GM12801 (cell line): ENCODE results near the gene C4orf51.

Source experiments
- TF ChIP-seq, protein P1 (sequence below): IDR thresholded peaks from one replicate; pipeline ENCODE4 v1.5.1; 2011; ENCODE audit warnings: control low read depth; ENCODE audit not compliant: insufficient read length; ENCODE audit errors: extremely low read depth

The C4orf51 gene

DNA sequence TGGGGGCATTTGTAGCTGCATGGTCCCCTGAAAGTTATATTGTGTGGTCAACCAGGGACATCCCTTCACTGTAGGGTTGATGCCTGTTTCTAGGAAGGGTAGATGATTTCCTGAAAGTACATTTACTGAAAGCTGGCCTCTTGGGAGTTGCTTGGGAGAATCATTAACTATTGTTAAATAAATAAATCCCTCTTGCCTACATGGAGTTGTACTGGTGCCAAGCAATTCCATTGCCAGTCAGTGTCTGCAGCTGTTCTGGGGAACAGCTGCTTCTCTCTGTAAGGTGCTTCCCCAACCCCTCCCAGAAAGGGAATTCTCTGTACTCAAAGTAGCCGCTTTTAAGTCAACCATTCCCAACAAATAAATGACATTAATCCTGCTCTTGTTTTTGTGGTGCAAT is 51.1 kb downstream of the C4orf51 start:
- TF ChIP-seq, protein P1, sequence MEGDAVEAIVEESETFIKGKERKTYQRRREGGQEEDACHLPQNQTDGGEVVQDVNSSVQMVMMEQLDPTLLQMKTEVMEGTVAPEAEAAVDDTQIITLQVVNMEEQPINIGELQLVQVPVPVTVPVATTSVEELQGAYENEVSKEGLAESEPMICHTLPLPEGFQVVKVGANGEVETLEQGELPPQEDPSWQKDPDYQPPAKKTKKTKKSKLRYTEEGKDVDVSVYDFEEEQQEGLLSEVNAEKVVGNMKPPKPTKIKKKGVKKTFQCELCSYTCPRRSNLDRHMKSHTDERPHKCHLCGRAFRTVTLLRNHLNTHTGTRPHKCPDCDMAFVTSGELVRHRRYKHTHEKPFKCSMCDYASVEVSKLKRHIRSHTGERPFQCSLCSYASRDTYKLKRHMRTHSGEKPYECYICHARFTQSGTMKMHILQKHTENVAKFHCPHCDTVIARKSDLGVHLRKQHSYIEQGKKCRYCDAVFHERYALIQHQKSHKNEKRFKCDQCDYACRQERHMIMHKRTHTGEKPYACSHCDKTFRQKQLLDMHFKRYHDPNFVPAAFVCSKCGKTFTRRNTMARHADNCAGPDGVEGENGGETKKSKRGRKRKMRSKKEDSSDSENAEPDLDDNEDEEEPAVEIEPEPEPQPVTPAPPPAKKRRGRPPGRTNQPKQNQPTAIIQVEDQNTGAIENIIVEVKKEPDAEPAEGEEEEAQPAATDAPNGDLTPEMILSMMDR, result no peak

DNA sequence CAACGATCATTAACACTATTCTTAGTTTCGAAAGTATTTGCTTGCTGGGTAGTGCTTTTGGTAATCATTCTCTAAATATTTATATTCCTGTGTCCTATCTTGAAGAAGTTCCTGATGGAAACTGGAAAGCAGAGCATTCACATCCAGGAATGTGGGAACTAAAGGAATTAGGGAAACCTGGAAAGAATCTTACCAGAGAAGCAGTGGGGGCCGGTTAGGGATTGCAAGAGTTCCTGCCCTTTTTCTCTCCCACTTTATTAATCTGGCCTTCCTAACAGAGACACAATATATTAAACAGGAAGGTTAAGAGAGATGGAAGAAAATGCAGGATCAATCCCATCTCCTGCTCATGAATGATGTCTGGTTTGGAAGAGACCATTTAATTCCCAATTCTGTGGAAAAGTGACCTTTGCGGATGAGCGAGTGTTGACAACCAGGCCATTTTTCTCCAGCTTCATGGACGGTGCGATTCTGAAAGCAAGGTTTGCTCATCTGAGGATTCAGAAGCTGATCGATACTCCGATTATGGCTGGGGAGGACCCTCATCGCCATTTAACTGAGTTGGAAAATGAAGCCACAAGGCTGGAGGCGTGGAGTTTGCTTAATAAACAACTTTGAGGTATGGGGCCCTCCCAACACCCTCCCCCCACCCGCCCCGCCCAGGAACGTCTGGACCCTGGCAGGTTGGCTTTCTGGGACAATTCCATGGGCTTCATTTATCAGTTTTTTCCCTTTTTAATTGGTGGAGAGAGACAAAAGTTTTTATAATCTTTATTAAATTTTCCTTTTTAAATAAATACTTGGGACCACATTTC is 52.3 kb downstream of the C4orf51 start:
- TF ChIP-seq, protein P1, result no peak

DNA sequence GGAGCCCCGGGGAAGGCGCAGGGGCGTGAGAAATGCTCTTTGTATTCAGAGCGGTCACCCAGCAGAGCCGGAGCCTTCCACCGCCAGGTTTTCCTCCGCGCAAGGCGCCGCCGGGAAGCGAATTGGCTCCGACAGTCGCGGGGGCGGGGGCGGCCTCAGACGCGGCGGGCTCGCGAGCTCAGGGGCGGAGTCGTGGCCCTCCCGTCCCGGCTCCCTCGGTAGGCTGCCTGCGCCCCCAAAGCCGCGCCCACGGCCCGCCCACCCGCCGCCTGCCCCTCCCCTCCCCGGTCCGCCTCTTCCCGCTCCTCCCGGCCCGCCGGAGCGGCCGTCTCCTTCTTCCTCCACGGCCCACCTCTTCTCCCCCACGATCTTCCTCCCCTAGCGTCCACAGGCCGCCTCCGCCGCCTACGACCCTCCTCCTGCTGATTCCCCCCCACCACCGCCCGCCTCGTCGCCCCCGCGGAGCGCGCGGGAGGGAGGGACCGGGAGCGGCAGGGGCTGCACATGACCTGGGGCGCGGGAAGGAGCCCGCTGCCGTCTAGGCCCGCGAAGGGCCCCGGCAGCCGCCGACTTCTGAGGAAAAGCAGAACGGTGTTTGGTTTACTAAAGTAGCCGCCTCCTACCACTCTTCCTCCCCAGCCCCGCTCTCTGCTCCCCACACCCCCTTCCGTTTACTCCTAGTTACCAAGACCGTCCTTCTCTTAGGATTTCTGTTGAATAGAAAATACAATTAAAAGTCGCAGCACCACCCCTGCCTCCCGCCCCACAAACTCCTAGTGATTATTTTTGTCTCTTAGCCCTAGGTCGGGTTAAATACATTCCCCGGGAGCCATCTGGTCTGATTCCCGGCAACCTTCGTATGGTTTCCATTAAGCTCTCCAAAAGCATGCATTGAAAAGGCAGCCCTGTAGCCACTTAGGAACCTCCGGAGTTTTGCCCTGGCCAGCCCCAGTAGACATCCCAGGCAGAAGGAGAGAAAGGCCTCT is 53.2 kb downstream of the C4orf51 start:
- TF ChIP-seq, protein P1, result no peak

DNA sequence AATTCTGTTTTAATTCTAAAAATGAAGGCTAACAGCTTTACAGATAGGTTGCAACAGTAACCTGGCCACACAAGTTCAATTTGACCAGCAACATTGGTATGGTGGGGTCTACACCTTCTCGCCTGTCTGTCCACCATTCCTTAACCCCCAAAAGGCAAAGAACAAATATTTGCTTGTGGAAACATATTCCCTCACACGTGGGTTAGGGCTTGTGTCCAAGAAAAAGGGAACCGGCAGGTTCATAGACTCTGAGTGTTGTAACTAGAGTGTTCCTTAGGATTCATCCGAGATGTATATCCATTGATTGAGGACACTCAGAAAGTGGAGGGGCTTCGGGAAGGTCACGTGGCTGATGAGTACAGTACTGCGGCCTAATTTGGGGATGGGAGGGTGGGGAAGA is 54.1 kb downstream of the C4orf51 start:
- TF ChIP-seq, protein P1, result no peak

DNA sequence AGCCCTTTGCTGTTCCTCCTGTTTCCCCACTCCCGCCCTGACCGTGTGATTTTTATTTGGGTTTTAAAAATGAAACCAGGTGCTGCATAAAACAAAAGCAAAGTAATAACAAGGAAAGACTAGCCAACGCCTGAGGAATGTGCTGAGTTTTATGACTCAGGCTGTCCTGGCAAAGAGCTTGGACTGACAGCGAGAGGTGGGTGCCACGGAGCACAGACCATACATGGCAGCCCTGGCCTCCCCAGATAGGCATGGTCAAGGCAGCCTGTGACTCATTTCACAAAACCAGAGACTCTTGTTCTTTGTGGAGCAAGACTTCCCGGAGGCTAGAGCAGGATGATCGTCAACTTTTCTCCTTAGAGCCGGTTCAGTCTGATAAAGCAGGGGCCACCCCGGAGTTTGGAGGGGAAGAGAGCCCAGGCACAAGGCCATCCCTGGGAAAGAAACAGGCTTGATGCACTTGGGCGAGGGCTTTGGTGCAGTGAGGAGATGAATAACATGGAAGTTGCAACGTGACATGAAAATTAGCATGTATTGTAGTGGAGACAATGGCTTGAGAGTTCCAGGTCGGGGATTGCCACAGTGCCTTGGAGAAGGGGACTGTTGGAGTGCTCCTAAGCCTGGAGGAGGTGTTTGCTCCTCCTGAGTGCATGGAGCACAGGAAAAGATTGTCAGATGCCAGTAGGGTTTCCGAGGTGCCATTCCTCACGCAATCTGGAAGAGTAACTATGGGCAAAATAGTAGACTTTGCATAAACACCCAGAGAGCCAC is 54.8 kb downstream of the C4orf51 start:
- TF ChIP-seq, protein P1, result no peak

DNA sequence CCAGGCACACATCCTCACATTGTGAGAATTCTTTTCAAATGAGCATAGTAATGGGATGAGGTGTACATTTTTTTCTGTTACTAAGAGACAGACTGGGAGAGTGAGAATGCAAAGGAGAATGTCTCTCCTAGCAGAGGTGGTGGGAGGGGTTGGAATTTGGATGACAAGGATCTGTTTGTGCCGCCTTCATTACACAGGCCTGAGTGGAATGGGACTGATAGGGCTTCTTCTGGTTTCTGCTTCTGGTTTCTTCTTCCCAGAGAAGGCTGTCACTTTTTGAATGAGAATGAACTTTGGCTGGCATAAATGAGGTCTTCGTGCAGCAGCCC is 55.4 kb downstream of the C4orf51 start:
- TF ChIP-seq, protein P1, result no peak

DNA sequence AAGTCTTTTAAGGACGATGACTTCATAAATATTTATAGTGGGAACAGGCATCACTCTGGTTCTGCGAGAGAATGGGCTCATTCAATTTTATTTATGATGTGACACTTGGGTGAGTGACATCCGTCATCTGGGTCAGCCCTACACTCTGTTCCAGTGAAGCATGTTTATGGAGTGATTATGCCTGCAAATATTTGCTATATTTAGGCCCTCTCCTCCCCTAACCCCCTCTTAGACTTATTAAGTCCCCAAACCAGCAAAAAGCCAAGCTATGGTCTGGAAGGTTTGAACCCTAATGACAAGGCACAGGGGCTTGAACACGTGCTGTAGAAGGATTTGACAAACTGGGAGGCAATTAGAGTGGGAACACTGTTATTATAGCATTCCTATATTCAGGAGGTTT is 55.9 kb downstream of the C4orf51 start:
- TF ChIP-seq, protein P1, result no peak
